GM08714 (cell line): ENCODE data around the gene SLC16A5.

Source experiments
- H3K4me3 ChIP-seq: fragments of 200-500 bp; sonication (Bioruptor generic); 2 replicates; pipeline ENCODE4 v1.5.1; 2014; ENCODE audit warnings: mild to moderate bottlenecking, low read length, inconsistent platforms
- ZNF274 ChIP-seq: IDR thresholded peaks from 2 replicates; pipeline ENCODE4 v1.6.1; 2012; ENCODE audit warnings: mild to moderate bottlenecking, low read depth, low read length

Gene SLC16A5

DNA sequence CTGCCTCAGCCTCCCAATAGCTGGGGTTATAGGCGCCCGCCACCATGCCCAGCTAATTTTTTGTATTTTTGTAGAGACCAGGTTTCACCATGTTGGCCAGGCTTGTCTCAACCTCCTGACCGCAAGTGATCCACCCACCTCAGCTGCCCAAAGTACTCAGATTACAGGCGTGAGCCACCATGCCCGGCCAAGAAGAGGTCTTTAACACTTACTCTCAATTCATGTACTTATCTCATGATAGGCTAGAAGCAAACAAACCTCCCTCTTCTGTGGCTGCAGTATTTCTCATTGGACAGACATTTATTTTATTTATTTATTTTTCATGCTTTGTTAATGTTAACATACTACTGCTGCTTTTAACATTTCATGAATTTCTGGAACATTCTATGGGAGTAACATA lies 50.8 kb downstream of the SLC16A5 start:
- no peak overlapping the region for H3K4me3 ChIP-seq
- TF ChIP-seq ZNF274, result no peak

DNA sequence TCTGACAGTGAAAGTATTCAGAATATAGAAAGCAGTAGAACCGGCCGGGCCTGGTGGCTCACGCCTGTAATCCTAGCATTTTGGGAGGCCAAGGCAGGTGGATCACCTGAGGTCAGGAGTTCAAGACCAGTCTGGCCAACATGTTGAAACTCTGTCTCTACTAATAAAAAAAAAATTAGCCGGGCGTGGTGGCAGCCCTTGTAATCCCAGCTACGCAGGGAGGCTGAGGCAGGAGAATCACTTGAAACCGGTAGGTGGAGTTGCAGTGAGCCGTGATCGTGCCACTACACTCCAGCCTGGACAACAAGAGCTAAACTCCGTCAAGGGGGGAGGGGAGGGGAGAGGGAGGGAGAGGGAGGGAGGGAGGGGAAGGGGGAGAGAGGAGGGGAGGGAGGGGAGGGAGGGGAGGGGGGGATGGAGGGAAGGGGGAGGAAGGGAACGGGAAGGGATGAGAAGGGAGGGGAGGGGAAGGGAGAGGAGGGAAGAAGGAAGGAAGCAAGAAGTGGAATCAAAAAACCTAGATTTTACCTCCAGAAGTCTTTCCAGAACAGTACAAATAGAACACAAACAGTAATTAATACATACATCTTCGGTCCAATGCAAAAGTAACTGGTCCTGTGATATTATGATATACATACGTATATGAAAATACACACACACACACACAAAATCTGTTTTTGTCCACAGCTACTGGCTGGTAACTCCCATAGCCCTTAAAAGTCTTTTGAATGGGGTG lies 54.6 kb downstream of the SLC16A5 start:
- no peak overlapping the region for H3K4me3 ChIP-seq
- TF ChIP-seq ZNF274, result no peak

- H3K4me3 ChIP-seq, result no peak overlapping the region
- no peak for TF ChIP-seq ZNF274
These were observed 57.2 kb downstream of the SLC16A5 start for GRCh38 chr17:75144816-75145512.

DNA sequence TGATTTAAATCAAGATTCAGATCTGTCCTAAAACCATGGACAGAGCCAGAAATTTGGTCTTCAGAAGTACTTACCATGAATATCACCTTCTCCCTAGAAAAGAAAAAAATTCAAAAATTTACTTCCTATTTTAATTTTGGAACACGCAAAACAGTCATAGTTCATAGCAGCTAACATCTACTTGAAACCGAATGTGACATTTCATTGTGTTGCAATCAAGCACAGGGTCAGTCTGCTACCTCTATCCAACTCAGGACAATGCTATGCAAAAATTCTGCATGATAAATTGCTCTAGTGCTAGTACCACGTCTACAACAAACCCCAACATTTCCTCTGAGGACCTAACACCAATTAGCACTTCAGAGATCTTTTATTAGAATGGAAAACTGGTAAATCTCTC lies 58.8 kb downstream of the SLC16A5 start:
- TF ChIP-seq ZNF274, result no peak
- H3K4me3 ChIP-seq, result no peak overlapping the region

DNA sequence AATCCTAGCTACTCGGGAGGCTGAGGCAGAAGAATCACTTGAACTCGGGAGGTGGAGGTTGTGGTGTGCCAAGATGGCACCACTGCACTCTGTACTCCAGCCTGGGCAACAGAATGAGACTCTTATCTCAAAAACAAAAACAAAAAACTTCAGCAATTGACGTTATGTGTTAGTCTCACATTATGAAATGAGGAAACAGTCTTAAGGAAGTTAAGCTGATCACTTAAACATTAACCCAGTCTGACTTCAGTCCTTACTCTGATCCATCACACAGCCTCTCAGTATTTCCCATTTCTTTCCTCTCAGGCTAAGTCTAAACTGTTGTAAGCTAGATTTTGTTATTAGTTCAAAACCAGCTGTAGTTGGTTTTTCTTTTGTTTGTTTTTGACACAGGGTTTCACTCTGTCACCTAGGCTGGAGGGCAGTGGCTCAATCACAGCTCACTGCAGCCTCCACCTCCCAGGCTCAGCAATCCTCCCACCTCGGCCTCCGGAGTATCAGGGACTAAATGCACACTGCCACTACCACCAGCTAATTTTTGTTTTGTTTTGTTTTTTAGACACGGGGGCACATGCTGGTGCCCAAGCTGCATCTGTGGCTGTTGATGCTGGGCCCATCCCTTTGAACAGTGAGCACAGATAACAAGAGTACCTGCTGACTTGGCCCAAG lies 60.3 kb downstream of the SLC16A5 start:
- no peak for TF ChIP-seq ZNF274
- no peak overlapping the region for H3K4me3 ChIP-seq

- no peak for TF ChIP-seq ZNF274
- peak overlapping the region; percentile 92; the same call in 1 of the 2 replicates for H3K4me3 ChIP-seq
These were observed 64.2 kb downstream of the SLC16A5 start for GRCh38 chr17:75151930-75152329.

DNA sequence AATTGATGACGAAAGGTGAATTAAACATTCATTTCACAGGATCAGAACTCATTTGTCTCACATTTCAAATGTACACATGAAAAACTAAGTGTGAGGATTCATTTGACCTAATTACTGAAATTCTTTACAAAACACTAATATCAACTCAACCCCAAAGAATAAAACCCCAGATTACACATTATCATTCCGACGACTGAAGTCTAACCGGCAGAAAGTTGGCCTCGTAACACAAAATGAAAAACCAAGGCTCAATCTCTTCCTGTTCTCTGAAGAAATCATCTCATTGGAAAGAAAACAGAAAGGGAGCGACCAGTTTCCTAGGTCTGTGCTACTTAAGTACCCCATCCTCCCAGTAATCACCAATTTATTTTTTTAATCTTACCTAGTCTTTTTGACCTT lies 64.8 kb downstream of the SLC16A5 start:
- no peak for TF ChIP-seq ZNF274

GRCh38 chr17:75152922-75153779 lies 65.4 kb downstream of the SLC16A5 start:
- H3K4me3 ChIP-seq, result peak overlapping the region; percentile 92
- TF ChIP-seq ZNF274, result no peak

More for the DNA sequence above, 64.8 kb downstream of the SLC16A5 start:
- peak overlapping the region; percentile 92 for H3K4me3 ChIP-seq

- no peak for TF ChIP-seq ZNF274
These were observed 66.0 kb downstream of the SLC16A5 start for GRCh38 chr17:75153780-75154194.

DNA sequence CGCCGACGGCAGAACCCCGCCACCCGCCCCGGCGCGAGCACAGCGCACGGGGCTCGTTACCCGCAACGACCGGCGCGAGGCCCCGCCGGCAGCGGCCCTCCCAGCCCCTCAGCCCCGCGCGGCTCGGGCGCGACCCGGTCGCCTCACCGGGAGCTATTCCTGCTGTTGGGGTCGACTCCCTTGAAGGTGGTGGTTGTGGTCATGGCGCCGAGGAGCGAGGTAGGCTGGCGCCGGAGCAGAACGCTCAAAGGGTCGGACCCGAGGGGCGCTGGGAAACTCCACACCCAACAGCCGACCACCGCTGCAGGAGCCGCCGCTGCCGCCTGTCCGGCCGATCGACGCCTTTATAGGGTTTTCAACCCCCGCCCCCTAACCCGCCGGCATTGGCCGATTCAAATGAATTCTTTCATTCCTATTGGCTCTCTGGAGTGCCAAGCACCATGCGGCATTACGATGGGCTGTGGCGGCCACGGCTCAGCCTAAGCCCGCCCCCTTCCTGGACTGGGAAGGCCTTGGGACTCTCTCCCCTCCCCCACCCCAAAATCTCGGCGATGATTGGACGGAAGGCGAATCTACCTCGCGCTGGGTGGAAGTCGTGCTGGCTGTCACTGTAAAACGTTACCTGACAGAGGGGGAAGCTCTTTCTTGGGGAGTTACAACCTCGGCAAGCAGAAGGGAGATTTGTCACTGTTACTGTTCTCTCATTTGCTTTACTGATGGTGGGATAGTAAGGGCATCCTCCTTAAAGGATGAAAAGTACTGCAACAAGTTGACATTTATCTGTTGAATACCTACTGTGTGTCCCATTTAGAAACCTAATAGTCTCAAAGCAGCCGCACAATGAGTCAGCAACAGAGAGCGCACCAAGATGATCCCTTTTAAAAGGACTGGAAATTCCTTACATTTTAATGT lies 66.7 kb downstream of the SLC16A5 start, which contains the start of gene JPT1:
Gene JPT1 (minus strand): TSS at position 318 of the 912 bp plus-strand sequence. CDS start 115 bp downstream, at position 203.
- TF ChIP-seq ZNF274, result no peak
- peak within 1 kb of the TSS; percentile 92 for H3K4me3 ChIP-seq

More at GRCh38 chr17:75153780-75154194, 66.0 kb downstream of the SLC16A5 start:
- H3K4me3 ChIP-seq, result peak overlapping the region; percentile 92

- no peak overlapping the region for H3K4me3 ChIP-seq
These were observed 67.4 kb downstream of the SLC16A5 start for GRCh38 chr17:75155191-75155601.

More at GRCh38 chr17:75155191-75155601, 67.4 kb downstream of the SLC16A5 start:
- no peak for TF ChIP-seq ZNF274
